Keratinocyte (primary cell): ENCODE data around the gene FLNB. TPM values are rescaled to one million over a fixed set of nuclear protein-coding genes. Genes with fewer than 3 reads are reported as not detected.

Experiments
- DNase-seq: peaks from one replicate; pipeline ENCODE4 v3.0.0-alpha.2; 2011; ENCODE audit warnings: low read depth, missing footprints, low spot score
- FAIRE-seq: peaks from 2 replicates; lab custom pipeline; 2011; peaks lifted over from hg19 to GRCh38; lab: Jason Lieb, UNC
- H2AFZ ChIP-seq: 2 replicates; pipeline ENCODE4 v1.6.0; 2012; ENCODE audit warnings: low read length, control low read depth, inconsistent platforms; ENCODE audit not compliant: control insufficient read depth
- H3K27ac ChIP-seq: 2 replicates; pipeline ENCODE4 v1.5.1; 2011; ENCODE audit warnings: low read length; ENCODE audit not compliant: control insufficient read depth, insufficient read depth
- H3K27me3 ChIP-seq: 3 replicates; pipeline ENCODE4 v1.6.0; 2011; ENCODE audit warnings: low read length; ENCODE audit not compliant: control insufficient read depth, insufficient read depth; ENCODE audit errors: extremely low read depth
- H3K36me3 ChIP-seq, 2 experiments: 2 replicates in 1 of 2; 3 replicates in 1 of 2; pipeline ENCODE4 v1.5.1; 2011; ENCODE audit warnings: low read length in 2 of 2, mild to moderate bottlenecking in 1 of 2; ENCODE audit not compliant: control insufficient read depth in 2 of 2, insufficient read depth in 2 of 2; ENCODE audit errors: extremely low read depth in 1 of 2
- H3K4me1 ChIP-seq: 3 replicates; pipeline ENCODE4 v1.5.1; 2011; ENCODE audit warnings: low read length; ENCODE audit not compliant: control insufficient read depth, insufficient read depth; ENCODE audit errors: extremely low read depth
- H3K4me2 ChIP-seq: 3 replicates; pipeline ENCODE4 v1.6.0; 2011; ENCODE audit warnings: low read depth, low read length; ENCODE audit not compliant: control insufficient read depth, insufficient read depth; ENCODE audit errors: extremely low read depth
- H3K4me3 ChIP-seq, 3 experiments: fragments of 200-600 bp in 1 of 3; sonication (generic) in 1 of 3; 2 replicates in 2 of 3; 3 replicates in 1 of 3; pipeline ENCODE4 v1.5.1; 2011 to 2016; ENCODE audit warnings: low read length in 3 of 3, mild to moderate bottlenecking in 3 of 3, control low read depth in 2 of 3, inconsistent platforms in 1 of 3, low read depth in 1 of 3, mixed read lengths in 1 of 3, mixed run types in 1 of 3, moderate library complexity in 1 of 3; ENCODE audit not compliant: control insufficient read depth in 2 of 3, insufficient read depth in 2 of 3; ENCODE audit errors: extremely low read depth in 1 of 3
- H3K79me2 ChIP-seq: 2 replicates; pipeline ENCODE4 v1.6.0; 2012; ENCODE audit warnings: low read length; ENCODE audit not compliant: control insufficient read depth, insufficient read depth
- H3K9ac ChIP-seq: 3 replicates; pipeline ENCODE4 v1.6.0; 2011; ENCODE audit warnings: low read length; ENCODE audit not compliant: control insufficient read depth, insufficient read depth; ENCODE audit errors: extremely low read depth
- H3K9me1 ChIP-seq: 3 replicates; pipeline ENCODE4 v1.6.0; 2011; ENCODE audit warnings: low read length; ENCODE audit not compliant: control insufficient read depth, insufficient read depth; ENCODE audit errors: extremely low read depth
- H3K9me3 ChIP-seq: 2 replicates; pipeline ENCODE4 v1.5.1; 2012; ENCODE audit warnings: low read depth, low read length; ENCODE audit not compliant: control insufficient read depth
- H4K20me1 ChIP-seq: 3 replicates; pipeline ENCODE4 v1.6.0; 2011; ENCODE audit warnings: low read length; ENCODE audit not compliant: control insufficient read depth, insufficient read depth; ENCODE audit errors: extremely low read depth
- EZH2 ChIP-seq: IDR thresholded peaks from one replicate; pipeline ENCODE4 v1.6.1; 2012; ENCODE audit warnings: inconsistent platforms, mild to moderate bottlenecking, low read length, moderate library complexity
- dilution Hi-C: fragments of 300-500 bp; cut with MboI; formaldehyde crosslinking; loops from one replicate; pipeline ENCODE4 v1.7.0; 2020; ENCODE audit warnings: low sequenced_read_pairs; ENCODE audit not compliant: extremely low pct_ligation_motif_present
- polyA plus RNA-seq, 5 experiments: library from polyadenylated mRNA; depleted of rRNA in 3 of 5; stranded (reverse) in 3 of 5; stranded (forward) in 1 of 5; unstranded in 1 of 5; fragments of >200 nt; gene quantifications; 1 replicate in 1 of 5; 2 replicates in 3 of 5; 3 replicates in 1 of 5; pipeline versions ENCODE4 v1.2.1 to v1.2.3, GENCODE V29; 2011 to 2012; ENCODE audit warnings: missing spikeins in 2 of 5, low read depth in 1 of 5, low replicate concordance in 1 of 5
- TF ChIP-seq, protein P1 (sequence below), 3 experiments: IDR thresholded peaks in 1 of 3; conservative IDR thresholded peaks in 1 of 3; optimal IDR thresholded peaks in 1 of 3; 2 replicates in 2 of 3; 3 replicates in 1 of 3; pipeline versions ENCODE3 to v1.5.1; 2011; ENCODE audit warnings: low read length in 3 of 3, mild to moderate bottlenecking in 3 of 3, moderate library complexity in 2 of 3, control low read depth in 1 of 3, inconsistent platforms in 1 of 3; ENCODE audit not compliant: insufficient read depth in 2 of 3; ENCODE audit errors: extremely low read depth in 1 of 3

FLNB gene
- polyA plus RNA-seq, 1 donor (not counting 4 experiments of a cell fraction or from before 2014, with no cell fraction given), result 289 TPM

GRCh38 chr3:58025406-58025805, 17.2 kb downstream of the FLNB start:
- DNase-seq, result no peak
- Histone ChIP-seq H3K79me2 (peaks cover 99% of the 10 kb centered on the region), H2AFZ (no peak overlapping the region), H3K9me1 (peaks cover 18% of the 10 kb centered on the region), H3K9me3 (no peaks in the 10 kb centered on the region), H3K4me2 (peak overlapping the region; percentile 46), H3K4me3 (no peak overlapping the region), H3K27ac (peak overlapping the region; percentile 65), H3K9ac (peak overlapping the region; percentile 44), H3K36me3 (peaks cover 18 to 26% of the 10 kb centered on the region in 2 experiments), H3K4me1 (peaks cover 71% of the 10 kb centered on the region), H4K20me1 (peaks cover 89% of the 10 kb centered on the region), H3K27me3 (no peaks in the 10 kb centered on the region)
- dilution Hi-C loops, result no loop called here
- TF ChIP-seq, protein P1, sequence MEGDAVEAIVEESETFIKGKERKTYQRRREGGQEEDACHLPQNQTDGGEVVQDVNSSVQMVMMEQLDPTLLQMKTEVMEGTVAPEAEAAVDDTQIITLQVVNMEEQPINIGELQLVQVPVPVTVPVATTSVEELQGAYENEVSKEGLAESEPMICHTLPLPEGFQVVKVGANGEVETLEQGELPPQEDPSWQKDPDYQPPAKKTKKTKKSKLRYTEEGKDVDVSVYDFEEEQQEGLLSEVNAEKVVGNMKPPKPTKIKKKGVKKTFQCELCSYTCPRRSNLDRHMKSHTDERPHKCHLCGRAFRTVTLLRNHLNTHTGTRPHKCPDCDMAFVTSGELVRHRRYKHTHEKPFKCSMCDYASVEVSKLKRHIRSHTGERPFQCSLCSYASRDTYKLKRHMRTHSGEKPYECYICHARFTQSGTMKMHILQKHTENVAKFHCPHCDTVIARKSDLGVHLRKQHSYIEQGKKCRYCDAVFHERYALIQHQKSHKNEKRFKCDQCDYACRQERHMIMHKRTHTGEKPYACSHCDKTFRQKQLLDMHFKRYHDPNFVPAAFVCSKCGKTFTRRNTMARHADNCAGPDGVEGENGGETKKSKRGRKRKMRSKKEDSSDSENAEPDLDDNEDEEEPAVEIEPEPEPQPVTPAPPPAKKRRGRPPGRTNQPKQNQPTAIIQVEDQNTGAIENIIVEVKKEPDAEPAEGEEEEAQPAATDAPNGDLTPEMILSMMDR (optimal IDR thresholded peaks at IDR 0.05 in 1 of 3, IDR thresholded peaks at IDR 0.05 in 1 of 3, conservative IDR thresholded peaks at IDR 0.05 in 1 of 3; ENCODE audit: extremely low read depth in 1 of 3, insufficient read depth in 2 of 3, low read length in 3 of 3), result no peak
- TF ChIP-seq EZH2, result no peak
- FAIRE-seq, result no peak

DNA sequence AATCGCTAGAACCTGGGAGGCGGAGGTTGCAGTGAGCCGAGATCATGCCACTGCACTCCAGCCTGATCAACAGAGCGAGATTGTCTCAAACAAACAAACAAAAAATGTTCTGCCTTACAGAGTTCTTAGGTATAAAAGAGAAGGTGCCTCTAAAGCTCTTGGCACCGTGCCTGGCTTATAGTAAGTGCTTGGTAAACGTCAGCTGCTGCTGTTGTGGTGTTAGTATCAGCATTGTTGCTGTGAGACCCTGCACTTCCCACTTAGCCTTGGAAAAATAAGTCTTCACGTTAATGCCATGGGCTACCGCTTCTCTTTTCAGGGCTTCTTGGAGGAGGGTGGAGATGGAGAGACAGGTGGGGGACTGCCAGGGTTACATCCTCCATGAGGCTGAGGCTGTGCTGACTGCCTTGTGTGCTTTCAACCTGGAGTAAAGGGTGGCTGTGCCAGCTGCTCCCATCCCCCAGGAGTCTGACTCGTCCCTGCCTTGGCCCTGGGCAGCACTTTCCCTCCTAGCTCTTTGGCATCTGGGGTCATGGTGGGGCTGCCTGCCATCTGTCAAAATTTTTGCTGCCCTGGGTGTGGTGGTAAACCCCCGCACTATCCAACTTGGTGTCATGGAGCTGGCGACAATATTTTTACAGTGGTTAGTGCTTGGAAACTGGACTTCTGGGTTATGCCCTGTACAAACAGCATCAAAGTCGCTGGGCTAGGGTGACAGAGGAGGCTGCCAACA, 17.8 kb downstream of the FLNB start:
- no peak overlapping the region for H2AFZ ChIP-seq
- peak overlapping the region; percentile 46 for H3K4me2 ChIP-seq
- H3K4me3 ChIP-seq, result no peak overlapping the region
- dilution Hi-C loops, result no loop called here
- peak overlapping the region; percentile 44 for H3K9ac ChIP-seq
- FAIRE-seq (no peak), DNase-seq (no peak)
- H3K36me3 ChIP-seq, result peaks cover 17 to 23% of the 10 kb centered on the region in 2 experiments
- peaks cover 65% of the 10 kb centered on the region for H3K4me1 ChIP-seq
- H3K79me2 ChIP-seq, result peaks cover 99% of the 10 kb centered on the region
- no peaks in the 10 kb centered on the region for H3K27me3 ChIP-seq
- TF ChIP-seq EZH2, result no peak
- TF ChIP-seq, protein P1 (optimal IDR thresholded peaks at IDR 0.05 in 1 of 3, IDR thresholded peaks at IDR 0.05 in 1 of 3, conservative IDR thresholded peaks at IDR 0.05 in 1 of 3; ENCODE audit: extremely low read depth in 1 of 3, insufficient read depth in 2 of 3, low read length in 3 of 3), result no peak
- no peaks in the 10 kb centered on the region for H3K9me3 ChIP-seq
- peaks cover 89% of the 10 kb centered on the region for H4K20me1 ChIP-seq
- peak overlapping the region; percentile 65 for H3K27ac ChIP-seq
- H3K9me1 ChIP-seq, result peaks cover 21% of the 10 kb centered on the region
